DMS53 (cell line): ENCODE results near the gene ZNF277.

ENCODE experiments used
- DNase-seq: peaks from one replicate; lab custom pipeline; 2025; lab: John Stamatoyannopoulos, UW

ZNF277 gene

DNA sequence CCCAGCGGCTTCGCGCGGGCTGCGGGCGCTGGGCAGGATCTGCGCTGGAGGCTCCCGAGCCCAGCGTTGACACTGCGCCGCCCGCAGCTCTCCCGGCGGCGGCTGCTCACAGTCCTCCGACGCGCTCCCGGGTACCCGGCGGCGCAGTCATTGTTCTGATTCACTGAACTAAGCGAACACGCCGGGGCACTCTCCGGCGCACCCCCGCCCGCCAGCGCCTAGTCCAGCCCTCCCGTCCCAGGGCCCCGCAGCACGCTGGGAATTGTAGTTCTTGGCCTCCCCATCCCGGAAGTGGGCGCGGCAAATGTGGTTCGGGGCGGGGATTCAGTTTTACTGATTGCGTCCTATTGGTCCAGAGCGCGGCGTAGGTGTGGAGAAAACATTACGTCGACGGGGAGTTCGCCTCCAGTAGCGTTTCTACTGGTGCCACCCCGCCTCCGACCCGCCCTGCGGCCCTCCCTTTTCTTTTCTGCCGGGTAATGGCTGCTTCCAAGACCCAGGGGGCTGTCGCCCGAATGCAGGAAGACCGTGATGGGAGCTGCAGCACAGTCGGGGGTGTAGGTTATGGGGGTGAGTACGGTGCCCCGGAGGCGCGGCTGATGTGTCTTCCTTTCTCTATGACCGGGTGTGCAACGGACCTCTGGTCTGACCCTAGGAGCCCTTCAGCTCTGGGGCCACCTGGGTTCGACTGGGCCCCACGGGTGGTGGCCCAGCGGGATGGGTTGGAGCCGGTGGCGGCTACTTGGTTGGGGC is at the start of gene ZNF277, which contains the start of gene DOCK4:
Gene ZNF277, plus strand, starts transcription at position 458 of the 753 bp plus-strand sequence. Its CDS starts 22 bp downstream, at position 480.
Gene DOCK4, minus strand, starts transcription at position 162 of the 753 bp plus-strand sequence. CDS start 261 bp downstream, outside the sequence.
- peak; percentile 100 for DNase-seq

GRCh38 chr7:112157072-112157471 is 49.4 kb upstream of the ZNF277 start:
- no peak for DNase-seq

GRCh38 chr7:112159351-112159750 is 47.1 kb upstream of the ZNF277 start:
- DNase-seq: no peak

DNA sequence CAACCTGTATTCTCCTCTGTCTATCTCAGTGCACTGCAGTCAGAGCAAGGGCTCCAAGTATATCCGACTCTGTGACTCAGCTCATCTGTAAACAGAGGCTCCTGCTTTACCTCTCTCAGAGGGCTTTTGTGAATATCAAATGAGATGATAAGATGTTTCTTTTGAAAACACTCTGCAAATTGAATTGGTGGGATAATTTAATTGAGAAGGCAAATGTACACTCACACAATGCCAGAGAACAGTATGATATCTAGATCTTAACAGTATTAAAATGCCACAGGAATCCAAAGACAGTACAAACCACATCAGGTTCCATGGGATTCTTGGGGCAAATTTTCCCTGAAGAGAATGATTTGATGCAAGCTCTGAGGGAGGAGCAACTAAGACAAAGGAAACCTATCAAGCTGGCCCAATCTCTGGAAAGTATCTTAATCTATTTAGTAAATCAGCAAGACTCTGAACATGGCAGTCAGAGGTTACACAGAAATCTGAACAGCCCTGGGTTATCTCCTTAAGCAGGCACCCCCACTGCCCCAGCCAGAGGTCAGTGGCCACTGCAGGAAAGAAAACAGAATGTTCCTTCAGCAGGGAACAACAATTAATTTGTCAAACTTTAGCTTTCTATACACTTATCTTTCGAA is 46.2 kb upstream of the ZNF277 start:
- peak; percentile 87 for DNase-seq

GRCh38 chr7:112160771-112161150 is 45.7 kb upstream of the ZNF277 start:
- peak; percentile 63 for DNase-seq

GRCh38 chr7:112161253-112162141 is 45.0 kb upstream of the ZNF277 start:
- peak; percentile 49 for DNase-seq

GRCh38 chr7:112162142-112162766 is 44.2 kb upstream of the ZNF277 start:
- DNase-seq: peak; percentile 92

DNA sequence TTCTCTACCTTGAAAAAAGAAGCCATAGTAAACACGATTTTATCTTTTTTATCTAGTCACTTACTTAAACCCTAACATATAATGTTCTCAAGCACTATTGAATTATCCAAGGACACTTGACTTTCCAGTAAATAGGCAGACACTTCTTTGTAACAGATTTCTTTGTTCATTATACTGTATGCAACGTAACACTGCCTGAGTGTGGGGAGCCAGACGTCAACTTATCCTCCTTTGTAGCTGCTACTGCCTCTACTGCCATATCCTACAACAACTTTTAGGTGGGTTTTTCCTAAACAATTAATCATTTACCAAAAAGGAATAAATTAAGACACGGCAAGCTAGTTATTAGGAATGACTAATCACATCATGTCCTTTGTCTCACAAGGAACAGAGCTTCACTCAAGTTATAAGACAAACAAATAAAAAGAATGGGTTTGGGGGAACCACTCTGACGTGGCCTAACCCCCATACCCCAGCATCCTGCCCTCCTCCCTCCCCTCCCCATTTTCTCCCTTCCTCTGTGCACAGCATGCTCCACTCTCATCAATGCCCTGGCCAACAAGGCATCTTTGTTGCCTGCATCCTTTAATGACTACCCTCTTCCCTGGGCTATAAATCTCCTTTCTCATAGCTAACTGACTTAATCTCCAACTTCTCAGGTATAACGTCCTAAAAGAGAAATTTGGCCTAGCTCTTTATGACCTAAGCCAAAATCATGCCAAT is 43.5 kb upstream of the ZNF277 start:
- peak; percentile 70 for DNase-seq

- no peak for DNase-seq
Observed at GRCh38 chr7:112167147-112167546, 39.3 kb upstream of the ZNF277 start.

DNA sequence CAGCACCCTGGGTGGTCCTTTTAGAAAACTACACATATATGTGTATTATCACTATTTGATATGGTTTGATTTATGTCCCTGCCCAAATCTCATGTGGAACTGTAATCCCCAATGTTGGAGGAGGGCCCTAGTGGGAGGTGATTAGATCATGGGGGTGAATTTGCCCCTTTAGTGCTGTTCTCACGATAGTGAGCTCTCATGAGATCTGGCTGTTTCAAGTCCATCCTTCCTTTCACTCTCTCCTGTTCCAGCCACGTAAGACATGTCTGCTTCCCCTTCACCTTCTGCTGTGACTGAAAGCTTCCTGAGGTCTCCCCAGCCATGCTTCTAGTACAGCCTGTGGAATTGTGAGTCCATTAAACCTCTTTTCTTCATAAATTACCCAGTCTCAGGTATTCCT is 37.6 kb upstream of the ZNF277 start:
- DNase-seq: no peak

DNA sequence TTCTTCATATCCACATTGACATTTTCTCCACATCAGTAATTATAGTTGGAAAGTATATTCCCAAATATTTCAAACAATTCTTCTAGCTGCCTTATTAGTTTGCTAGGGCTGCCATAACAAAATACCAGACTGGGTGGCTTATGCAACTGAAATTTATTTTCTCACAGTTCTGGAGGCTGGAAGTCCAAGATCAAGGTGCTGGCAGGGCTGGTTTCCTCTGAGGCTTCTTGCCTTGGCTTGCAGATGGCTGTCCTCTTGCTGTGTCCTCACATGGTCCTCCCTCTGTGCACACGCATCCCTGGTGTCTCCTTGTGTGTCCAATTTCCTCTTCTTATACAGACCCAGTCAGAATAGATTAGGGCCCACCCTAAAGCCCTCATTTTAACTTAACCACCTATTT is 34.8 kb upstream of the ZNF277 start:
- no peak for DNase-seq

- no peak for DNase-seq
Observed at GRCh38 chr7:112172870-112173567, 33.5 kb upstream of the ZNF277 start.

- no peak for DNase-seq
Observed at GRCh38 chr7:112173568-112173905, 33.0 kb upstream of the ZNF277 start.

- no peak for DNase-seq
Observed at GRCh38 chr7:112174192-112174591, 32.3 kb upstream of the ZNF277 start.

DNA sequence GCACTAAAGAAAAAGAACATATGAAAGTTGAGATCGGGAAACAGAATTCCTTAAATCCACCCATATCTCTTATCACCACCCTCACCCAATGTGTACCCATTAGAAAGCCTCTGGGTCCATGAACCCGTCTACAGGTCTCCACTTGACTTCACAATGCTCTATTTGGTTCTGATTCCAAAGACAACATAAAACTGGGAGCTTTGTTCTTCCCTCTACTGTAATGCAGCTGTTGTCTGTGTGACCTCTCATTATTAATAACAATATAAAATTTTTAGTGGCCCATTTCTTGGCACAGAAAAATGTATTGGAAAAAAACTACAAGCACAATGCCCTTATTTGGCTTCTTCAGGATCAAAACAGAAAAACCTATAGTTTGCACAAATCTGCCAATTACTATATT is 30.3 kb upstream of the ZNF277 start:
- DNase-seq: no peak

GRCh38 chr7:112176693-112177415 is 29.6 kb upstream of the ZNF277 start:
- no peak for DNase-seq

- DNase-seq: no peak
Observed at GRCh38 chr7:112180223-112180622, 26.3 kb upstream of the ZNF277 start.

DNA sequence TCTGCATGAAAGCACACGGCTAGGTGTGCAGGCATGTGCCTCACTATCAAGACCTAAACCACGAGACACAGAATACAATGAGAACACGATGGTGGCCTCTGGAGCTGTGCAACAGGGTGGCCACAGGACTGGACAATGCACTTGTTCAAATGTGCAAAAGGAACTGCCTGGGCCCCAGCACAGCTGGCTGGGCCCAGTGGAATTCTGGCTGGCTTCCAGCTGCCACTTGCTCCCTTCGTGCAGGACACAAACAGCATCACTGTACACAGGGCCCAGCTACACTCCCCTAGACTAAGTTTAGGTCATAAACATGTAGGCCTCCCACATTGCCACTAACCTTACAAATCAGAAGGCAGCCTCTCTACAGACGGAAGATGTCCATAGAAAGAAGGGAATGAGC is 23.7 kb upstream of the ZNF277 start:
- peak; percentile 38 for DNase-seq

DNA sequence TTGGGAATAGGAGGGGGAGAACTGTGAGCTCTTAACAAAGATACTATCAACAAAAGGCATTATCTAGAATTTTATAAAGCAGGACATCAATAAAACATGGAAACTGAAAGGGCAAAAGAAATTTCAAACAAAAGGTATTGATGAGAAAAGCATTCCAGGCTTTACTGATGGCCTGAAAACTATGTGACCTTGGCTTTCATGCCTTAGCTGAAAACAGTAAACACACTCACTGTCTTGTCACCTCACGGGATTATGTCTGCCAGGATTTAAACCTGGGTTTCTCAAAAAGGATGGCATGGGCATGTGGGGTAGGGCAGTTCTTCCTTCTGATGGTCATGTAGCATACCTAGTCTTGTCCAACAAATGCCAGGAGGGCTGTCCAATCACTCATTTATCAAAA is 23.2 kb upstream of the ZNF277 start:
- no peak for DNase-seq

DNA sequence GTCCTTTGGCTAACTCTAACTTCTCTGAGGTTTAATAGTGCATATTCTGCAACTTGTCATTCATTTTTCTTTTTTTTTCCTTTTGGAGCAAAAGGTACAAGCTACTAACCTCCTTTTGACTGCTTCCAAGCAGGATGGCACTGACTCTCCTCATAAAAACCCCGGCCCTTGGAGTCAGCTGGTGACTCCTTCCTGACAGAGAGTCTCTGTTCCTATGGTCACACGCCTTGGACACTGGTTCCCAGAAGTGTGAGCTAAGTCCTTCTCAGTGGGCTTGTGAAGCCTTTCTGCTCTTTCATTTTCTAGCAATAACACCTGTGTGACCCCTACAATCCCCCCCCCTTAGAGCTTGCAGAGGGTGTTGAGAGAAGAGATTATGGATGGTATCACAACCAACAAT is 22.0 kb upstream of the ZNF277 start:
- no peak for DNase-seq
